ENCODE data around the gene SYT1.

DNA sequence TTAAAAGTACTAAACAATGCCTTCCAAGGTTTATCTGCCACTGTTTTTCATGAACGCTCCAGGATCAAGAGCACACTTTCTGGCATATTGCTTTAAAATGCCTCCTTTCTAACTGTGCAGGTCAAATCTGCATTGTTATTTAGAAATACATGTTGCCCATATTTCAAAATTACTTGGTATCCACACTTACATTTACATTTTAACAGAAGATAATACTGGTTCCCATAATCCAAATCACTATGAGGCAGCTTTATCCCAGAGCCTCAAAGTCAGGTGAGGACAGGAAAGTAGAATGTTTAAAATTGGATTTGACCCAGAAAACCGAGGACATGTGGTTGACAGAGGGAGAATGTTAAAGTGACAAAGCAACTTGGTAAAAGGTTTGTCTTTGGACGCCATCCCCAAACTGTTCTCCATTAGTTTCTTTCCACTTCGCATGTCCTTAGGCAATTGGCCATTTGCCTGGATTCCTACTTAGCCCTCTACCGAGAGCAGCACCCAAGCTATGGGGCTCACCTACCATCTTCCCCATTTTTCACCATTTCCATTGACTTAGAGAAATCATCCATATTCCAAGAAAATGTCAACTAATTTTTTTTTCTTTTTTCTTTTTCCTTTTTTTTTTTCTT is 473.2 kb downstream of the SYT1 start:
- TF ChIP-seq, protein P1, sequence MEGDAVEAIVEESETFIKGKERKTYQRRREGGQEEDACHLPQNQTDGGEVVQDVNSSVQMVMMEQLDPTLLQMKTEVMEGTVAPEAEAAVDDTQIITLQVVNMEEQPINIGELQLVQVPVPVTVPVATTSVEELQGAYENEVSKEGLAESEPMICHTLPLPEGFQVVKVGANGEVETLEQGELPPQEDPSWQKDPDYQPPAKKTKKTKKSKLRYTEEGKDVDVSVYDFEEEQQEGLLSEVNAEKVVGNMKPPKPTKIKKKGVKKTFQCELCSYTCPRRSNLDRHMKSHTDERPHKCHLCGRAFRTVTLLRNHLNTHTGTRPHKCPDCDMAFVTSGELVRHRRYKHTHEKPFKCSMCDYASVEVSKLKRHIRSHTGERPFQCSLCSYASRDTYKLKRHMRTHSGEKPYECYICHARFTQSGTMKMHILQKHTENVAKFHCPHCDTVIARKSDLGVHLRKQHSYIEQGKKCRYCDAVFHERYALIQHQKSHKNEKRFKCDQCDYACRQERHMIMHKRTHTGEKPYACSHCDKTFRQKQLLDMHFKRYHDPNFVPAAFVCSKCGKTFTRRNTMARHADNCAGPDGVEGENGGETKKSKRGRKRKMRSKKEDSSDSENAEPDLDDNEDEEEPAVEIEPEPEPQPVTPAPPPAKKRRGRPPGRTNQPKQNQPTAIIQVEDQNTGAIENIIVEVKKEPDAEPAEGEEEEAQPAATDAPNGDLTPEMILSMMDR (IDR thresholded peaks at IDR 0.05), result no peak
- TF ChIP-seq POLR2A (IDR thresholded peaks at IDR 0.05; ENCODE audit: low read depth) (no peak), POLR2AphosphoS5 (IDR thresholded peaks at IDR 0.05) (no peak)
